Endothelial cell of umbilical vein (primary cell): ENCODE data around the gene CRYBB2. TPM values are rescaled to one million over a fixed set of nuclear protein-coding genes. Genes with fewer than 3 reads are reported as not detected.

Source experiments
- BruUV-seq: library from RNA; stranded (reverse); fragments of 400-500 nt; replicated peaks from 2 replicates; lab custom pipeline; 2021; lab: Mats Ljungman, UMichigan
- CTCF ChIA-PET: fragments of 300-600, 350-600 bp; sonication (Branson Sonifier 250); formaldehyde crosslinking; loops from one replicate; lab custom pipeline; 2021; ENCODE audit warnings: antibody characterized with exemption, inconsistent platforms; lab: Charles Lee
- POLR2A ChIA-PET: fragments of 300-600, 350-600 bp; sonication (Branson Sonifier 250); formaldehyde crosslinking; loops from one replicate; lab custom pipeline; 2021; ENCODE audit warnings: antibody characterized with exemption, inconsistent platforms; lab: Charles Lee
- DNase-seq: peaks from one replicate; pipeline ENCODE4 v3.0.0-alpha.2; 2011; ENCODE audit warnings: low read depth, low spot score
- FAIRE-seq: peaks from 2 replicates; lab custom pipeline; 2011; peaks lifted over from hg19 to GRCh38; lab: Jason Lieb, UNC
- H2AFZ ChIP-seq: 2 replicates; pipeline ENCODE4 v1.6.0; 2012; ENCODE audit warnings: low read depth, low read length, control low read depth, inconsistent platforms
- H3K27ac ChIP-seq: 2 replicates; pipeline ENCODE4 v1.5.1; 2011; ENCODE audit warnings: low read depth, mild to moderate bottlenecking, control low read depth, low read length, moderate library complexity; ENCODE audit not compliant: insufficient read depth
- H3K27me3 ChIP-seq, 2 experiments: 2 replicates each; pipeline versions ENCODE4 v1.6.0 to v1.6.1; 2011; ENCODE audit warnings: low read length in 2 of 2, mixed read lengths in 1 of 2; ENCODE audit not compliant: control insufficient read depth in 2 of 2, insufficient read depth in 2 of 2
- H3K36me3 ChIP-seq, 2 experiments: 2 replicates in 1 of 2; 3 replicates in 1 of 2; pipeline ENCODE4 v1.5.1; 2011; ENCODE audit warnings: low read length in 2 of 2, mild to moderate bottlenecking in 1 of 2, moderate library complexity in 1 of 2; ENCODE audit not compliant: control insufficient read depth in 2 of 2, insufficient read depth in 2 of 2; ENCODE audit errors: extremely low read depth in 1 of 2
- H3K4me1 ChIP-seq: 3 replicates; pipeline ENCODE4 v1.5.1; 2011; ENCODE audit warnings: mild to moderate bottlenecking, low read length; ENCODE audit not compliant: control insufficient read depth, insufficient read depth; ENCODE audit errors: extremely low read depth
- H3K4me2 ChIP-seq: 2 replicates; pipeline ENCODE4 v1.6.1; 2011; ENCODE audit warnings: low read length, control low read depth, mixed read lengths; ENCODE audit not compliant: insufficient read depth
- H3K4me3 ChIP-seq, 3 experiments: fragments of 200-600 bp in 1 of 3; sonication (generic), shearing (Covaris generic) in 1 of 3; replicated peaks in 1 of 3; 2 replicates each; pipeline ENCODE4 v1.5.1; 2011 to 2016; ENCODE audit warnings: control low read depth in 3 of 3, low read length in 3 of 3, mild to moderate bottlenecking in 2 of 3, inconsistent platforms in 1 of 3, low read depth in 1 of 3, moderate library complexity in 1 of 3; ENCODE audit not compliant: insufficient read depth in 1 of 3
- H3K79me2 ChIP-seq: 2 replicates; pipeline ENCODE4 v1.6.0; 2012; ENCODE audit warnings: low read length, inconsistent platforms; ENCODE audit not compliant: control insufficient read depth, insufficient read depth
- H3K9ac ChIP-seq: replicated peaks from 2 replicates; pipeline ENCODE3; 2011; ENCODE audit warnings: low read length, control low read depth; ENCODE audit not compliant: insufficient read depth; ENCODE audit errors: extremely low read depth
- H3K9me1 ChIP-seq: replicated peaks from 3 replicates; pipeline ENCODE4 v1.6.0; 2011; ENCODE audit warnings: mild to moderate bottlenecking, low read length; ENCODE audit not compliant: control insufficient read depth, insufficient read depth; ENCODE audit errors: extremely low read depth
- H3K9me3 ChIP-seq: replicated peaks from 2 replicates; pipeline ENCODE4 v1.5.1; 2012; ENCODE audit warnings: low read length, inconsistent platforms; ENCODE audit not compliant: control insufficient read depth, insufficient read depth
- H4K20me1 ChIP-seq: replicated peaks from 2 replicates; pipeline ENCODE3; 2011; ENCODE audit warnings: mild to moderate bottlenecking, low read length; ENCODE audit not compliant: control insufficient read depth, insufficient read depth; ENCODE audit errors: extremely low read depth
- EZH2 ChIP-seq: IDR thresholded peaks from 2 replicates; pipeline ENCODE4 v1.6.1; 2012; ENCODE audit warnings: borderline replicate concordance, low read depth, mild to moderate bottlenecking, moderate library complexity, low read length, inconsistent platforms; ENCODE audit not compliant: severe bottlenecking
- FOS ChIP-seq: IDR thresholded peaks from 2 replicates; pipeline ENCODE4 v1.6.1; 2011; ENCODE audit warnings: mild to moderate bottlenecking, low read length, moderate library complexity, borderline replicate concordance; ENCODE audit not compliant: insufficient read depth
- GATA2 ChIP-seq: IDR thresholded peaks from 2 replicates; pipeline ENCODE4 v1.7.0; 2011; ENCODE audit warnings: low read depth, mild to moderate bottlenecking, moderate library complexity, mixed read lengths, low read length; ENCODE audit not compliant: insufficient read length, insufficient read depth
- JUN ChIP-seq: IDR thresholded peaks from 2 replicates; pipeline ENCODE4 v1.6.1; 2011; ENCODE audit warnings: borderline replicate concordance, low read depth; ENCODE audit not compliant: insufficient read length, insufficient read depth
- MYC ChIP-seq: IDR thresholded peaks from one replicate; pipeline ENCODE4 v1.6.1; 2011; ENCODE audit warnings: mild to moderate bottlenecking, low read depth, low read length
- POLR2A ChIP-seq: IDR thresholded peaks from 2 replicates; pipeline ENCODE4 v1.6.1; 2012; ENCODE audit warnings: low read depth, mild to moderate bottlenecking, control low read depth, low read length
- POLR2AphosphoS5 ChIP-seq: IDR thresholded peaks from 2 replicates; pipeline ENCODE4 v1.6.1; 2012; ENCODE audit warnings: low read depth, mild to moderate bottlenecking, control low read depth, low read length, moderate library complexity; ENCODE audit not compliant: insufficient read depth
- dilution Hi-C: fragments of 300-500 bp; cut with MboI; formaldehyde crosslinking; loops from one replicate; pipeline ENCODE4 v1.15.0; 2019; ENCODE audit warnings: low sequenced_read_pairs; ENCODE audit not compliant: extremely low pct_ligation_motif_present
- intact Hi-C: fragments of 100-400 bp; cut with micrococcal nuclease; formaldehyde crosslinking; loops from one replicate; pipeline ENCODE4 v1.10.0; 2022
- polyA plus RNA-seq, 4 experiments: library from polyadenylated mRNA; depleted of rRNA in 3 of 4; stranded (reverse) in 3 of 4; unstranded in 1 of 4; fragments of >200 nt; gene quantifications; 2 replicates each; pipeline versions ENCODE4 v1.2.1 to v1.2.3, GENCODE V29; 2011 to 2012; ENCODE audit warnings: missing spikeins in 1 of 4
- total RNA-seq: library from RNA; stranded (reverse); gene quantifications from 2 replicates; pipeline ENCODE4 v1.2.3, GENCODE V29; 2021
- TF ChIP-seq, protein P1 (sequence below): IDR thresholded peaks from 2 replicates; pipeline ENCODE4 v1.6.1; 2011; ENCODE audit not compliant: insufficient read depth, insufficient read length
- TF ChIP-seq, protein P2 (sequence below), 2 donors: IDR thresholded peaks; 1 replicate in 1 of 2; 2 replicates in 1 of 2; pipeline ENCODE4 v1.5.1; 2011; ENCODE audit warnings: low read length in 2 of 2, mild to moderate bottlenecking in 2 of 2, moderate library complexity in 2 of 2, control low read depth in 1 of 2, inconsistent platforms in 1 of 2, low read depth in 1 of 2; ENCODE audit not compliant: insufficient read depth in 1 of 2; ENCODE audit errors: extremely low read depth in 1 of 2

CRYBB2 gene
- total and polyA plus RNA-seq, 2 donors (not counting 3 experiments of a cell fraction or from before 2014, with no cell fraction given), result 0.36 to 1.4 TPM

DNA sequence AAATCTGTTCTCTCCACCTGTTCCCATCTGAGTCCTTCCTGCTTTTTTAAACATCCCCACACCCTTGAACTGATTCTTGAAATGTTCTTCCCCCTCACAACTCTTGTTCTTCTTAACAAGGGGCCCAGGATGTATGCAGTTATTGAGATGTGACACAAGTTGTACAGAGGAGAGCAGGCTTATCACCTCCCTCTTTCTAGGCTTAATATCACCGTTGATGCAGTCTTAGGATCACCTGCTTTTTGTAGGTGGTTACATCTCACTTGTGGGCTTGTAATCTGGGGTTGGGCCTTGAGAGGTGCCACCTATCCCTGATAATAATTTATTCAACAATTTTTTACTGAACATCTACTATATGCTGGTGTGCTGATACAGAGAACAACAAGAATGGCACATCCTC is 13.6 kb upstream of the CRYBB2 start:
- Histone ChIP-seq H3K4me2 (no peak overlapping the region), H3K27me3 (no peaks in the 10 kb centered on the region), H4K20me1 (no peaks in the 10 kb centered on the region), H3K4me3 (no peak overlapping the region), H3K4me1 (no peaks in the 10 kb centered on the region), H3K9me1 (no peaks in the 10 kb centered on the region), H3K9me3 (no peaks in the 10 kb centered on the region), H3K9ac (no peak overlapping the region), H3K79me2 (no peaks in the 10 kb centered on the region), H2AFZ (no peak overlapping the region), H3K27ac (no peak overlapping the region), H3K36me3 (peaks cover 0 to 5% of the 10 kb centered on the region in 2 experiments)
- no peak for TF ChIP-seq MYC
- TF ChIP-seq POLR2A, result no peak
- no peak for TF ChIP-seq POLR2AphosphoS5
- TF ChIP-seq, protein P1, sequence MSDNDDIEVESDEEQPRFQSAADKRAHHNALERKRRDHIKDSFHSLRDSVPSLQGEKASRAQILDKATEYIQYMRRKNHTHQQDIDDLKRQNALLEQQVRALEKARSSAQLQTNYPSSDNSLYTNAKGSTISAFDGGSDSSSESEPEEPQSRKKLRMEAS, result no peak
- no peak for TF ChIP-seq JUN
- TF ChIP-seq FOS, result no peak
- TF ChIP-seq GATA2, result no peak
- TF ChIP-seq EZH2, result no peak
- TF ChIP-seq, protein P2, sequence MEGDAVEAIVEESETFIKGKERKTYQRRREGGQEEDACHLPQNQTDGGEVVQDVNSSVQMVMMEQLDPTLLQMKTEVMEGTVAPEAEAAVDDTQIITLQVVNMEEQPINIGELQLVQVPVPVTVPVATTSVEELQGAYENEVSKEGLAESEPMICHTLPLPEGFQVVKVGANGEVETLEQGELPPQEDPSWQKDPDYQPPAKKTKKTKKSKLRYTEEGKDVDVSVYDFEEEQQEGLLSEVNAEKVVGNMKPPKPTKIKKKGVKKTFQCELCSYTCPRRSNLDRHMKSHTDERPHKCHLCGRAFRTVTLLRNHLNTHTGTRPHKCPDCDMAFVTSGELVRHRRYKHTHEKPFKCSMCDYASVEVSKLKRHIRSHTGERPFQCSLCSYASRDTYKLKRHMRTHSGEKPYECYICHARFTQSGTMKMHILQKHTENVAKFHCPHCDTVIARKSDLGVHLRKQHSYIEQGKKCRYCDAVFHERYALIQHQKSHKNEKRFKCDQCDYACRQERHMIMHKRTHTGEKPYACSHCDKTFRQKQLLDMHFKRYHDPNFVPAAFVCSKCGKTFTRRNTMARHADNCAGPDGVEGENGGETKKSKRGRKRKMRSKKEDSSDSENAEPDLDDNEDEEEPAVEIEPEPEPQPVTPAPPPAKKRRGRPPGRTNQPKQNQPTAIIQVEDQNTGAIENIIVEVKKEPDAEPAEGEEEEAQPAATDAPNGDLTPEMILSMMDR (IDR thresholded peaks at IDR 0.05; ENCODE audit: extremely low read depth in 1 of 2, insufficient read depth in 1 of 2, low read depth in 1 of 2, low read length in 2 of 2), result no peak
- dilution Hi-C loops (no loop called here), intact Hi-C loops (no loop called here)
- no peak for FAIRE-seq
- BruUV-seq, result no TSS peak
- no peak for DNase-seq
- ChIA-PET CTCF (no interaction called here), POLR2A (no interaction called here)
